Measurements from ENCODE around the gene ACOT11.
"Not testable (repeated sequence)": the region's sequence is repeated elsewhere in the genome, so short reads cannot be mapped to it uniquely, and the experiment has no call there.

ACOT11 gene

DNA sequence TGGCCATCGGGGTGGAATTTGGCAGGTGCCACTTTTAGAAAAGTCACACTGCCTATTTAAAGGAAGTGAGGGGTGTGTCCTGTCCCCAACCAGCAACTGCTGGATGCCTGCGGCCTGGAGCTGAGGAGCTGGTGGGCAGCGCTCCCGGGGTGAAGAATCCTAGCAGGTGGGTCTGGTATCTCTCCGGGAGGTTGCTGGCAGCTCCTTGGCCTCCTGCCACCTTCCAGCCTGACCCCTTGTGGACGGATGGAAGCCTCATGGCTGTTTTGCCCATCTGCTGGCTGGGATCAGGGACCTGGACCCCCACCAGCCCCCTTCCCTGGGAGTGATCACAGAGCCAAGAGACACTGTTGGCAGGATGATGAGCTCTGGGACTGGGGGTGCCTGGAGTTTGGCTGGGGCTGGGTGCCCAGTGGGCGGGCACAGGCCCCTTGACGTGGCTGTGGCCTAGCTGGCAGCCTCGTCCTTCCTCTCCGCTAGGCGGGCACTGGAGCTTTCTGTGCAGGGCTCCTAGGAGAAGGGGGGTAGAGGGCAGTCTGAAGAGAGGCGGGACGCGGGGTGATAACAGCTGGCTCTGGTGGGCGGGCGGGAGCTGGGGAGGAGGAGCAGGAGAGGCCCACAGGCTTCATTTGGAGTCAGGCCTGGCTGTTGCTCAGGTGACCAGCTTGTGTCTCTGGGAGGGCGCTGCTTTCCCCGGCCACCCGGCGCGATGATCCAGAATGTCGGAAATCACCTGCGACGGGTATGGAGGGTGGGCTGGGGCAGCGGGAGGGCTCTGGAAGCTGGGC is at the start of gene ACOT11:
Gene ACOT11 (plus strand): TSS at position 628 of the 788 bp plus-strand sequence. CDS start 82 bp downstream, at position 710.
- in situ Hi-C loops (cut with MboI; ENCODE audit: low sequenced_read_pairs), result no loop called here

DNA sequence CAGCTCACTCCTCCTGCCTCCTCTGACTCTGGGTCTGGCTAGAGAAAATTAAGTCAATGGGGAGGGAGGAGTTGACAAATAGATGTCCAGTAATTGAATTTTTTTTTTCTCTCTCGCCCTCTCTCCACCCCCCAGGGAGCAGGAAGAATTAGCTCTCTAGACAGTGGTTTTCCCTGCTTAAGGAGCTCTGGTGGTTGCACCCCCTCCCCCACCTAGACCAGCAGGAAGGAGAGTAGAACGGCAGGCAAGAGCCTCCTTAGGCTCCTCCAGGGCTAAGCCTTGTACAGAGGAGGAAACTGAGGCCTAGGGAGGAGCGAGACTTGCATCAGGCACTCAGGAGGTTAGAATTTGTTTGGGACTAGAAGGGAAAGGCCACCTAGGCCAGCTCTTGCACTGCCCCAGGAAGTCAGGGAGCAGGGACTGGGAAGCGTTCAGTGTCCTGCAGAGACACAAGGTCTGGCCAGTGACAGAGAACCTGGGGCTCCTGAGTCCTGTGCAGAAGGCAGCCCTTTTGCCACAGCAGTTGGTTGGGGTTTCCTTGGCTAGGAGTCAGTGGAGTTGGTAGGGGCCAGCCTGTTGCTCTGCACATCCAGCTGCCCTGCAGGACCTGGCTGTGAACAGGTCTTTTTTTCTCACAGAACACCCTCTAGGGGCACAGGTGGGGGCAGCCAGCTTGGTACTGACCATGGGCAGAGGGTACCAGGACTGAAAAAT is 49.5 kb upstream of the ACOT11 start:
- in situ Hi-C loops (cut with MboI; ENCODE audit: low sequenced_read_pairs), result loop anchor here (25.0 kb wide), 1 partner anchor 436 kb away; the partner anchor contains the start of genes TCEANC2 and TMEM59

DNA sequence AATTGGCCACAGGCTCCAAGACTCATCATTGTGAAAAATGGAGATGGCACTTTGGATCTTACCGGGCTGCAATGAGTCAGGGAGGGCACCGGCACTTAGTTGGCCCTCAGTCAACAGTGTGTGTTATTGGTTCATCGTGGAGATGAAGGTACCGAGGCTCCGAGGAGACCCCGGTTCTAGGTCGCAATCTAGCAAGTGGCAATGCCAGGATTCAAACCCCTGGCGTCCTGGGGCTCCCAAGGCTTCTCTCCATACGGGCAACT is 49.0 kb upstream of the ACOT11 start:
- in situ Hi-C loops (cut with MboI; ENCODE audit: low sequenced_read_pairs), result loop anchor here (25.0 kb wide), 1 partner anchor 437 kb away; the partner anchor contains the start of genes TCEANC2 and TMEM59

DNA sequence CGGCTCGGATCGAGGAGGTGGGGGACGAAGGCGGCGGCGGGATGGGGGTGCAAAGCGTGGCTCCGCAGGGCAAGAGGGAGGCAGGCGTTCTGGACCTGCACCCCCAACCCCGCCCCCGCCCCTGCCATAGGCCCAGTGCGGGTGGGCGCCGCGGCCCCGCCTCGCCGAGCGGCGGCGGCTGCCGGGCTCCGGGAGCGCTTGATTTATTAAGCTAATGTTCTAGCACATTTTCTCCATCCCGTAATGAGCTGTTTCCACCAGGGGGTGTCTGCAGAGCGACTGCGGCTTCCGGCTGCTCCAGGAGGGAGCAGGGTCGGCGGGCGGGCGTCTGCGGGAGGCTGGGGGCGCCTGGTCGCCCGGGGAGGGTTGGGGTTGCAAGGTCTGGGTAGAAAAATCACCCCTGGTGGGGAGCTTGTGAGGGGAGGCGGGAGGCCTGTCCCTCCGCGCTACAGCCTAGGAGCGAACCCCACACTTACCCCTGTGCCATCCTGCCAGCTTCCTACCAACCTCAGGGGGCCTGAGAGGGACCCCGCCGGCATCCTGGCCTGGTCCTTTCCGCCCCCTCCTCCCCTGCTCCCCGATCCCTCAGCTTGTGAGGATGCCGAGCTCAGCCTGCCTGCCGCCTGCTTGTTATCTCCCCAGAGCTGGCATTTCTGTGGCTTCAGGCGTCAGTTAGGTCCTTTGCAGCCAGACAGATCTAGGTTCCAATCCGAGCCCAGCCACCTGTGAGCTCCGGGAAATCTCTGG is 48.5 kb upstream of the ACOT11 start:
- in situ Hi-C loops (cut with MboI; ENCODE audit: low sequenced_read_pairs), result loop anchor here (25.0 kb wide), 1 partner anchor 437 kb away; the partner anchor contains the start of genes TCEANC2 and TMEM59

DNA sequence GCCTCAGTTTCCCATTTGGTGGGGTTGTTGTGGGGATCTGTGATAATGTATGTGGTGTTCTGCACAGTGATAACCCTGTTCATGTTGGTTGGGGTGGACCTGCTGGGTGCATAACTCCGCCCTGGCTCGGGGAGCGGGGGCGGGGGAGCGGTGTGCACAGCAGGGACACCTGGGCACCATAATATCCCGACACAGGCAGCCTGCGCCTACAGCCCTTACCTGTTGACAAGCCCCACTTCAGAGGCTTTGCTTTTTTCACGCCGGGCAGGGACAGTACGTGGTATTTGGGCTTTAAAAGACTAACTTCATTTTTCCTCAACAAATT is 48.0 kb upstream of the ACOT11 start:
- in situ Hi-C loops (cut with MboI; ENCODE audit: low sequenced_read_pairs), result no loop called here

DNA sequence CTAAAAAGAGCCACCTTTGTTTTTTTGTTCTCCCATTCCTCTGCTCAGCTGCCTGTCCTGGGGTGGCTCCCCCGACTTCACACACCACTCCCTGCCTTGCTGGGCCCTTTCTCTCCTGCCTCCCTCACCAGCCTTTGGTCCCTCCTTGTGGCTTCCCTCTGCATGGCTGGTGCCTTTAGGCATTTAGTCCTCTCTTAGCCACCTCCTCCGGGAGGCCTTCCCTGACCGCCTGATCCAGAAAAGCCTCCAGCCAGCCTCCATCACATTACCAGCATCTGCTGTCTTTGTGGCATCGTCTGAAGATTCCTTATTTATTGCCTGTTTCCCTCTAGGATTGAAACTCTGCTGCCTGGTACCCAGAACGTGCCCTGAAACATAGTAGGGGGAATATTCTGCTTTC is 46.2 kb upstream of the ACOT11 start:
- in situ Hi-C loops (cut with MboI; ENCODE audit: low sequenced_read_pairs), result no loop called here

DNA sequence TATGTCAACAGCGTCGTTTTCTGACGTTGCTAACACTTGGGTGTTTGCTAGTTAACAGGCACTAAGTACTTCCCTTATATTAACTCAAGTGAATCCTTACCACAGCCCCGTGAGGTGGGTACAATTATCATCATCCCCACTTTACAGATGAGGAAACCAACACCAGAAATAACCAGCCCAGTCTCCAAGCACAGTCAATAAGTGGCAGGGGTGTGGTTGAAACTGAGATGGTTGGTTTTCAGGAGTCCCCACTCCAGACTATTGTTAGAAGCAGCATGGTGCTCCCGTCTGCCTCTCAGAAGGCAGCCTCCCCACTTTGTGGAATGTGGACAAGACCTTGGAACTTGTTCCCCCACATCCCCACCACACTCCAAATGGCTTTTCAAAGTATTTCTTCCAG is 45.7 kb upstream of the ACOT11 start:
- in situ Hi-C loops (cut with MboI; ENCODE audit: low sequenced_read_pairs), result no loop called here

DNA sequence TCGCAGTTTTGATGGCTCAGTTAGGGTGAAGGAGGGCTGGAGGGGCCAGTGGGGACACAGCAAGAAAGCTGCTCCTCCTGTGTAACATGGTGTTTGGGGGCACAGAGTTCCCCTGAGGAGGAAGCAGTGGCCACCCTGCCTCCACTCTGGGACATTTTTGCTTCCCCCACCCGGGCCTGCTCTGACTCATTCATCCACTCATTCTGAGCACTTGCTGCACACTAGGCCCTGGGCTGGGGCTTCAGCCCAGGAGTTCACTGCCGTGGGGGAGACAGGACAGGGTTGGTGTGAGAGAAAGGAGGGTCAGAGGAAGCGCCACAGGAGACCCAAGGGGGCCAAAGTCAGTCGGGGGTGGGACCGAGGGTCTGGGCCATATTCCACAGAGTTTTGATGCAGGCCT is 41.4 kb upstream of the ACOT11 start:
- in situ Hi-C loops (cut with MboI; ENCODE audit: low sequenced_read_pairs), result no loop called here

DNA sequence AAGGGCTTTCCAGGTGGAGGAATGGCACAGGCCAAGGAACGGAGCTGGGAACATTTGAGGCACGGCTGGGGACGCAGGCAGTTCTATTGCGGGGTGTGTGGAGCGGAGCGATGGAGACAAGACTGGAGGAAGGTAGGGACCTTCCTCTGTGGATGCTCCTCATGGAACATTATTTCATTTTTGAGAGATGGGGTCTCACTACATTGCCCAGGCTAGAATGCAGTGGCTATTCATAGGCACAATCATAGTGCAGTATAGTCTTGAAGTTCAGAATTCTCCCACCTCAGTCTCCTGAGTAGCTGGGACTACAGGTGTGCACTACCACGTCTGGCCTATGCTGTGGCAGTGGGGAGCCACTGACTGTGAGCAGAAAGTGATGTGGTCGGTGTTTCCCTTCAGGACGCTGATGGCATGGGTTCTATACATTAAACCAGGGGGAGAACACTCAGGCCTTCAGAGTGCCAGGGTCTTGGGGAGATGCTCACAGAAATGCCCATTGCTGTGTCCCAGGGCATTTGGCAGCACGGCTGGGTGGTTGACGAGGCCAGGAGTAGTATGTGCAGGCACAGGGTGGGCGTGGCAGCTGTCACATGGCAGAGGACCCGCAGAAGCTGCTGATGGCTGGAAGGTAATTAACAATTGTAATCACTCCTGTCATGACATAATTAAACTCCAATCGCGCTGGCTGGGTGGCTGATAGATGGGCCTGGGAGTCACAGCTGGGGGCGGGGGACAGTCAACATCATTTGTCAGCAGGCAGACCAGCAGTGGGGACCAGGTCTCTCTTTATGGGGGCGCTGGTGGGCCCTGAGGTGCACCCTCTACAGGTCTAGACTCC is 40.8 kb upstream of the ACOT11 start:
- in situ Hi-C loops (cut with MboI; ENCODE audit: low sequenced_read_pairs), result no loop called here

DNA sequence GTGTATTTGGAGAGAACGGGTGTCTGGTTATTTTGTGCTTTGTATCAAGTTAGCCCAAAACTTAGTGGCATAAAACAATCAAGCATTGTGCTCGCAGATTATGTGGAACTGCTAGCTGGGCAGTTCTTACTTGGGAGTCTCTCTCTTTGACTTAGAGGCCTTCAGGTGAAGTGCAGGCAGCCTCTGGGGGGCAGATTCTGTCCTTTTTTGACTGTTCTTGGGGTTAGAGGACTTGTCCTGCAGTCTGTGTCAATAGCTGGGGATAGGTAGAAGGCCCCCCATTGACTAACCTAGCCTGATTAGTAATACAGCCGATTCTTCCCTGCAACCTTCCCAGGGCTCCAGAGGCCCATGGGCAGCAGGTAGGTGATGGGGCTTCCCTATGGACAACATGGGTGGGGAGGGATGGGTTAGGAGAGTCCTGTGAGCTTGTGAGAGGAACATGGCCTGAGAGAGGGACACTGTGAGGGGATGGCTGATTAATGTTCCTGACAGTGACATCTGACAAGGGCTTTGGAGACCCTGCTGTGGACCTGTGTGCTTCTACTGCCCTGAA is 37.2 kb upstream of the ACOT11 start:
- in situ Hi-C loops (cut with MboI; ENCODE audit: low sequenced_read_pairs), result no loop called here

DNA sequence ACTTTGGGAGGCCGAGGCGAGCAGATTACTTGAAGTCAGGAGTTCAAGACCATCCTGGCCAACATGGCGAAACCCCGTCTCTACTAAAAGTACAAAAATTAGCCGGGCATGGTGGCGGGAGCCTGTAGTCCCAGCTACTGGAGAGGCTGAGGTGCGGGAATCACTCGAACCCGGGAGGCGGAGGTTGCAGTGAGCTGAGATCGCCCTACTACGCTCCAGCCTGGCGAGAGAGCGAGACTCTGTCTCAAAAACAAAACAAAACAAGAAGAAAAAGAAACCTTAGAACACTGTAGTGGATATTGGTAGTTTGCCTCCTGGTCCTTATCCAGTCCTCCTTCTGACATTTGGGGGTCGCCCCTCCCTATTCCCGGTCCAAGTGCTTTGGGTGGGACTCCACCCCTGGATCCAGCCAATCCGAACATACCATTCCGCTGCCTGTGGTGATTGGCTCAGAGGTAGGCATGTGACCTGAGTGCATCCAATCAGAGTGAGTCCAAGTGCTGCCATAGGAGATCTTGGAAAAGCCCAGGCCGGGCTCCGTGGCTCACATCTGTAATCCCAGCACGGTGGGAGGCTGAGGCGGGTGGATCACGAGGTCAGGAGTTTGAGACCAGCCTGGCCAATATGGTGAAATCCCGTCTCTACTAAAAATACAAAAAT is 34.0 kb upstream of the ACOT11 start:
- in situ Hi-C loops (cut with MboI; ENCODE audit: low sequenced_read_pairs), result not testable (repeated sequence)

DNA sequence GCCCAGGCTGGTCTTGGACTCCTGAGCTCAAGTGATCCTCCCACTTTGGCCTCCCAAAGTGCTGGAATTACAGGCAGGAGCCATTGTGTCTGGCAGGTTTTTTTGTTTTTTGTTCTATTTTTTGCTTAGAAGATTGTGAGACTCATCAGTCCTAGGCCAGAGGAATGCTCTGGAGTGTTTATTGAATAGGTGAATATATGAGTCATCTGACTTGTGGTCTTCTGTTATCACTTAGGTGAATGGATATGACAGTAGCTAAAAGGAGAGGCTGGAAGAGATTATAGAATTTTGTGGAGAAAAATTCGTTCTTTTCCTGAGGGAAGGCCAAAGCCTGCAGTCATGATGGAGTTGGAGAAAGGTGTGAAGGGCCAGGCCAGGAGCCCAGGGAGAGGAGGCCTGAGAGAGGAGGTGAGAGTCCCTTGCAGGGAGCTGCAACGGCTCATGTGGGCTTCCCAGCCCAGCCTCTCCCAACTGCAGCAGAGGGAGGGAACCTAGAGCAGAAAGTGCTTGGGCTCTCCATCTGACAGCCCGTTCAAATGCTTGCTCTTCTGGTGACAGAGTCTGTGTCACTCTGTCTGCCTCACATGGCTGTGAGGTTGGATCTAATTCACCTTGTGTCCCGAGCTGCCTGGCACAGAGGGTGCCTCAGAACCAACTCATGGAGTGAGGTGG is 31.6 kb upstream of the ACOT11 start:
- in situ Hi-C loops (cut with MboI; ENCODE audit: low sequenced_read_pairs), result no loop called here

DNA sequence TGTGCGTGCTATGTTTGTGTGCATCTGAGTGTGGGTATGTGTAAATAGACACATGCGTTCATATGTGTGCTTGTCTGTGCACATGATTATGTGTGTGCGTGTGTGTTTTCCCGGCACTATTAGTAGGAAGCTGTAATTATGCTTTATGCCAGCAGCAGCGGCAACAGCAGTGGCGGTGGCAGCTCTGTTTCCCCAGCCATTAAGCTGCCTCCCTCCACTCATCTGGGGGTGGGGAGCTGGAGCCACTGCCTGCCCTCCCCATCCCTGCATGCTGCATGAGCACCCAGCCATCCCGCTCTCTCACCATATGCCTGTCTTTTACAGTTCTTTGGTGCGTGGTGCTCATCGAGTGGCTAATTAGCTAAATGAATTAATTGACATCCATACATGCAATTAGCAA is 30.5 kb upstream of the ACOT11 start:
- in situ Hi-C loops (cut with MboI; ENCODE audit: low sequenced_read_pairs), result no loop called here

DNA sequence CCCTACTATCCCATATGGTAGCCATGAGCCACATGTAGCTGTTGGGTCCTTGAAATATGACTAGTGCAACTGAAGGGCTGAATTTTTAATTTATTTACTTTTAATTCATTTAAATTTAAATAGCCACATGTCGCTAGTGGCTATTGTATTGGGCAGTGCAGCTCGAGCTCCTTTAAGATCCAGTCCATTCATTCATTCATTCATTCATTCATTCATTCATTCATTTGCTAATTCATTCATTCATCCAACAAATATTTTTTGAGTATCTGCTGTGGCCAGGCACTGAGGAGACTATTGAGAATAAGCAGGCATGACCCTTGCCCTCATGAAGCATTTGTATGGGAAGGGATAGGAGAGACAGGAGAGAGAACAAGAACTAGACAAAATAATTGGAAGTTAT is 29.5 kb upstream of the ACOT11 start:
- in situ Hi-C loops (cut with MboI; ENCODE audit: low sequenced_read_pairs), result no loop called here

DNA sequence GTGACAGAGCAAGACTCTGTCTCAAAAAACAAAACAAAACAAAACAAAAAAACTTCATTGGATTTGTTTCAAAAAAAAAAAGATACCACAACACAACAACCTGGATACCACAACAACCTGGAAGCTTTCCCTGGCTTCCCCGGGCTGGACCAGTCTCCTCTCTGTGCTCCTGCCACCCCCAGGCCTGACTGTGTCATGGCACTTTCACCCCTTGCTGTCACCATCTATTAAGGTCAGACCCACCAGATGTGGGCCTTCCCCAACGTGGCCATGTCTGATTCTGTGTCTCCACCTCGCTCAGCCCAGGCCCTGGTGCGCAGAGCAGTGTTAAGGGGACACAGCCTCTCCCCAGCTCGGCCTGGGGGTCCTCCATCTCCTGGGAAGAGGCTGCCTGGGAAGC is 28.3 kb upstream of the ACOT11 start:
- in situ Hi-C loops (cut with MboI; ENCODE audit: low sequenced_read_pairs), result no loop called here

DNA sequence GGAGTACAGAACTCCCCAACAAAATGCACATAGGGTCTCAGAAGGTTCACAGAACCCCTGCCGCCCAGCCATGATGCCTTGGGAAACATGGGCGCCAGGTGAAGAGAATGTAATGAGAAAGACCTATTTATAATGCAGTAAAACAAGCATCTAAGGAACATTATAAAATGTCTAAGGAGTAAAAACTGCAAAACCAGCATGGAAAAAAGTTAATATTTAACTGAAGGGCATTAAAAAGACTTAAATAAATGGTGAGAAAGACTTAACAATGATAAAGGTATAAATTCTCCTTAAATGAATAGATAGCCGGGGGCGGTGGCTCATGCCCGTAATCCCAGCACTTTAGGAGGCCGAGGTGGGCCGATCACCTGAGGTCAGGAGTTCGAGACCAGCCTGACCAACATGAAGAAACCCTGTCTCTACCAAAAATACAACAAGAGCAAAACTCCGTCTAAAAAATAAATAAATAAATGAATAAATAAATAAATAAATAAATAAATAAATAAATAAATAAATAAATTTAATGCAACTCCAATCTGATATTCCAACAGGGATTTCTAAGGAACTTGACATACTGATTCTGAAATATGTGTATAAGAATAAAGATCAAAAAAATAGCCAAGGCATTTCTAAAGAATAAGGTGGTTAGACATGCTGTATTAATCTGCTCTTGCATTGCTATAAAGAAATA is 27.3 kb upstream of the ACOT11 start:
- in situ Hi-C loops (cut with MboI; ENCODE audit: low sequenced_read_pairs), result no loop called here

DNA sequence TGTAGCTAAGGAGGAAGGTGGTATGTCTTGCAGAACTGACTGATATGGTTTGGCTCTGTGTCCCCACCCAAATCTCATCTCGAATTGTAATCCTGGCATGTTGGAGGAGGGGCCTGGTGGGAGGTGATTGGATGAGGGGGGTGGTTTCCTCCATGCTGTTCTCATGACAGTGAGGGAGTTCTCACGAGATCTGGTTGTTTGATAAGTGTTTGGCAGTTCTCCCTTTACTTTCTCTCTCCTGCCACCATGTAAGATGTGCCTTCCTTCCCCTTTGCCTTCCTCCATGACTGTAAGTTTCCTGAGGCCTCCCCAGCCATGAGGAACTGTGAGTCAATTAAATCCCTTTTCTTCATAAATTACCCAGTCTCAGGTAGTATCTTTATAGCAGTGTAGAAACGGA is 21.5 kb upstream of the ACOT11 start:
- in situ Hi-C loops (cut with MboI; ENCODE audit: low sequenced_read_pairs), result not testable (repeated sequence)

DNA sequence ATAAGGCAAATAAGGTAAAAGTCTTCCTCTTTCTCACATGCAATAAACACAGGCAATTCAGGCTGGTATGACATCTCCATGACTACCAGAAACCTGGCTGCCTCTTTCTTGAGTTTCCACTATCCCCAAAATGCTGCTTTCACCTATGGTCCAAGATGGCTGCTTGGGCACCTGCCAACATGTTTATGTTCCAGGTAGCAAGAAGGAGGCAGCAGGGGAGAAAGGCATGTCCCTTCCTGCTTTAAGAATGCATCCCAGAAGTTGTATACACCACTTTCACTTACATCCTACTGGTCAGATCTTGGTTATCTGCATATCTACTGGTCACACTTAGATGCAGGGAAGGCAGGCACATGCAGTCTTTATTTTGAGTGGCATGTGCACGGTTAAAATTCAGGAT is 19.4 kb upstream of the ACOT11 start:
- in situ Hi-C loops (cut with MboI; ENCODE audit: low sequenced_read_pairs), result no loop called here

DNA sequence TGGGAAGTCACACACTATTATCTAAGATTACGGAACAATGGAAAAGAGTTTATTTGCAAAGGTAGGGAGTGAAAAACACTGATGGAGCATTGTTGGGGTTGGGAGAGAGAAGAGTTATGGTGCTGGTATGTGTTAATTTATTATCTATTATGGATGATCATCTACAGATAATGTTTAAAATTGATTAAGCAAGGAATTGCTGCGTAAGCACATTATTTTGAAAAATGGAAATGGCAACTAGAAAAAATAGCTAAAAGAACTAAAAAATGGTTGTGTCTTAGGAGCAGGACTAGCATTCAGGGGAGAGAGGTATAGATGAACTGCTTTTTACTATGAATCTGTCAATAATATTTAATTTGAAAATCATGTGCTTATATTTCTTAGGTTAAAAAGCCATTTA is 16.0 kb upstream of the ACOT11 start:
- in situ Hi-C loops (cut with MboI; ENCODE audit: low sequenced_read_pairs), result no loop called here

Data from HL-60/S4 treated with phorbol 12-myristate 13-acetate at 8.2 ng/mL for 4 days and 3 days (cell line).